CD14-positive monocyte (primary cell): ENCODE data around the gene GULP1. TPM values are rescaled to one million over a fixed set of nuclear protein-coding genes. Genes with fewer than 3 reads are reported as not detected.

ENCODE experiments used
- DNase-seq, 3 donors: peaks; one replicate each; pipeline ENCODE4 v3.0.0-alpha.2; 2011 to 2022
- H2AFZ ChIP-seq: 2 replicates; pipeline ENCODE4 v1.6.0; 2012; ENCODE audit warnings: mild to moderate bottlenecking, low read depth, low read length, inconsistent platforms; ENCODE audit not compliant: insufficient read depth, poor library complexity, severe bottlenecking
- H3K27ac ChIP-seq, 2 donors: 1 replicate in 1 of 2; 2 replicates in 1 of 2; pipeline ENCODE4 v1.5.1; 2012 to 2013; ENCODE audit warnings: low read length in 2 of 2, control low read depth in 1 of 2, inconsistent platforms in 1 of 2, low read depth in 1 of 2, mild to moderate bottlenecking in 1 of 2
- H3K27me3 ChIP-seq, 2 donors: one replicate each; pipeline versions ENCODE4 v1.6.0 to v1.6.1; 2011 to 2013; ENCODE audit warnings: low read length in 2 of 2; ENCODE audit not compliant: control insufficient read depth in 2 of 2, insufficient read depth in 2 of 2
- H3K36me3 ChIP-seq, 2 donors: replicated peaks in 1 of 2; 1 replicate in 1 of 2; 2 replicates in 1 of 2; pipeline versions ENCODE4 v1.5.1 to v1.6.1; 2012 to 2013; ENCODE audit warnings: low read length in 2 of 2, control low read depth in 1 of 2, inconsistent platforms in 1 of 2, mild to moderate bottlenecking in 1 of 2; ENCODE audit not compliant: insufficient read depth in 2 of 2, control insufficient read depth in 1 of 2
- H3K4me1 ChIP-seq, 2 donors: 1 replicate in 1 of 2; 2 replicates in 1 of 2; pipeline versions ENCODE4 v1.5.1 to v1.6.1; 2012 to 2013; ENCODE audit warnings: low read length in 2 of 2, control low read depth in 1 of 2, inconsistent platforms in 1 of 2, mild to moderate bottlenecking in 1 of 2, moderate library complexity in 1 of 2; ENCODE audit not compliant: insufficient read depth in 2 of 2, control insufficient read depth in 1 of 2
- H3K4me2 ChIP-seq: replicated peaks from 2 replicates; pipeline ENCODE3; 2012; ENCODE audit warnings: low read length, moderate library complexity, mild to moderate bottlenecking; ENCODE audit not compliant: poor library complexity, severe bottlenecking; ENCODE audit errors: extremely low read depth
- H3K4me3 ChIP-seq, 3 experiments: fragments of 200-600 bp in 1 of 3; sonication (generic) in 1 of 3; replicated peaks in 1 of 3; 1 replicate in 2 of 3; 2 replicates in 1 of 3; pipeline ENCODE4 v1.5.1; 2011 to 2013; ENCODE audit warnings: low read length in 3 of 3, mild to moderate bottlenecking in 3 of 3, control low read depth in 2 of 3, low read depth in 2 of 3, inconsistent platforms in 1 of 3, moderate library complexity in 1 of 3
- H3K79me2 ChIP-seq: 2 replicates; pipeline ENCODE4 v1.6.0; 2012; ENCODE audit warnings: mild to moderate bottlenecking, control low read depth, inconsistent platforms, low read length, moderate library complexity; ENCODE audit not compliant: insufficient read depth
- H3K9ac ChIP-seq: 2 replicates; pipeline ENCODE4 v1.6.0; 2017; ENCODE audit warnings: low read length, mild to moderate bottlenecking; ENCODE audit not compliant: insufficient read depth, poor library complexity, severe bottlenecking
- H3K9me3 ChIP-seq, 2 donors: replicated peaks in 1 of 2; 1 replicate in 1 of 2; 2 replicates in 1 of 2; pipeline versions ENCODE4 v1.5.1 to v1.6.1; 2012 to 2013; ENCODE audit warnings: low read length in 2 of 2, control low read depth in 1 of 2; ENCODE audit not compliant: control insufficient read depth in 1 of 2, insufficient read depth in 1 of 2
- H4K20me1 ChIP-seq: 2 replicates; pipeline ENCODE4 v1.6.0; 2012; ENCODE audit warnings: mild to moderate bottlenecking, low read length, control low read depth, moderate library complexity; ENCODE audit not compliant: insufficient read depth
- H3K27ac Mint-ChIP-seq, 7 donors: one replicate each; pipeline ENCODE4 v1.8.0; 2020; ENCODE audit warnings: mild to moderate bottlenecking in 7 of 7, mixed read lengths in 7 of 7, moderate library complexity in 6 of 7, inconsistent platforms in 2 of 7
- H3K27me3 Mint-ChIP-seq, 3 donors: one replicate each; pipeline ENCODE4 v1.8.0; 2021 to 2022; ENCODE audit warnings: low read depth in 3 of 3, mild to moderate bottlenecking in 3 of 3, mixed read lengths in 3 of 3, moderate library complexity in 3 of 3, inconsistent platforms in 1 of 3
- H3K36me3 Mint-ChIP-seq, 2 donors: one replicate each; pipeline ENCODE4 v1.8.0; 2020; ENCODE audit warnings: mixed read lengths in 2 of 2, inconsistent platforms in 1 of 2, mild to moderate bottlenecking in 1 of 2
- H3K4me1 Mint-ChIP-seq: one replicate; pipeline ENCODE4 v1.8.0; 2020; ENCODE audit warnings: mild to moderate bottlenecking, mixed read lengths
- H3K4me3 Mint-ChIP-seq, 2 donors: one replicate each; pipeline ENCODE4 v1.8.0; 2020; ENCODE audit warnings: mild to moderate bottlenecking in 2 of 2, mixed read lengths in 2 of 2, moderate library complexity in 1 of 2
- H3K9me3 Mint-ChIP-seq, 7 donors: one replicate each; pipeline ENCODE4 v1.8.0; 2020 to 2022; ENCODE audit warnings: mixed read lengths in 7 of 7, mild to moderate bottlenecking in 6 of 7, moderate library complexity in 6 of 7, inconsistent platforms in 2 of 7
- CTCF ChIP-seq: fragments of 200-600 bp; IDR thresholded peaks from one replicate; pipeline ENCODE4 v1.8.0; 2022; ENCODE audit warnings: antibody characterized with exemption, mild to moderate bottlenecking
- WGBS: methylation state at CpG from one replicate; pipeline ENCODE4 v1.1.5; 2013; ENCODE audit warnings: missing lambda C conversion rate; ENCODE audit not compliant: insufficient coverage; 5-methylcytosine and 5-hydroxymethylcytosine counted together
- intact Hi-C, 2 donors: fragments of 100-400 bp; cut with micrococcal nuclease; formaldehyde crosslinking; loops; one replicate each; pipeline versions ENCODE4 v1.15.0 to v1.15.1; 2023
- polyA plus RNA-seq, 3 donors: library from polyadenylated mRNA; depleted of rRNA in 1 of 3; unstranded in 2 of 3; stranded (reverse) in 1 of 3; fragments of 300-500 nt in 2 of 3; fragments of >200 nt in 1 of 3; fragmentation: Illumina TruSeq in 2 of 3; gene quantifications; 1 replicate in 2 of 3; 2 replicates in 1 of 3; pipeline ENCODE4 v1.2.3, GENCODE V29; 2012 to 2021

GULP1 gene
- polyA plus RNA-seq, 3 donors: not detected

- peaks cover 0 to 5% of the 10 kb centered on the region in 2 donors for H3K9me3 ChIP-seq
- H3K4me1 ChIP-seq: no peaks in the 10 kb centered on the region
- Mint-ChIP-seq H3K9me3 (peaks cover 0 to 5% (median 0%) of the 10 kb centered on the region in 7 donors), H3K27me3 (peaks cover 0 to 2% (median 0%) of the 10 kb centered on the region in 3 donors), H3K4me1 (no peaks in the 10 kb centered on the region), H3K36me3 (no peaks in the 10 kb centered on the region), H3K27ac (no peak overlapping the region), H3K4me3 (no peak overlapping the region)
- intact Hi-C loops: no loop called here
- no peak overlapping the region for H3K4me2 ChIP-seq
- H3K4me3 ChIP-seq: no peak overlapping the region
- no peak overlapping the region for H3K27ac ChIP-seq
- no peaks in the 10 kb centered on the region for H4K20me1 ChIP-seq
- no peaks in the 10 kb centered on the region for H3K36me3 ChIP-seq
- no peak overlapping the region for H3K9ac ChIP-seq
- no peak for DNase-seq
- WGBS: 90% methylated on average over 1 of the region's 2 CpGs
- H3K27me3 ChIP-seq: no peaks in the 10 kb centered on the region
- TF ChIP-seq CTCF: no peak
- H3K79me2 ChIP-seq: no peaks in the 10 kb centered on the region
- H2AFZ ChIP-seq: no peak overlapping the region
These were observed 290.5 kb downstream of the GULP1 start for GRCh38 chr2:188582211-188582610.

- H3K36me3 Mint-ChIP-seq: no peaks in the 10 kb centered on the region
- H3K4me2 ChIP-seq: no peak overlapping the region
- intact Hi-C loops: no loop called here
- H3K79me2 ChIP-seq: no peaks in the 10 kb centered on the region
- no peak overlapping the region for H3K9ac ChIP-seq
- H3K4me1 ChIP-seq: no peaks in the 10 kb centered on the region
- H3K27ac Mint-ChIP-seq: no peak overlapping the region
- H3K4me1 Mint-ChIP-seq: no peaks in the 10 kb centered on the region
- no peaks in the 10 kb centered on the region for H3K27me3 ChIP-seq
- H3K4me3 Mint-ChIP-seq: no peak overlapping the region
- no peaks in the 10 kb centered on the region for H4K20me1 ChIP-seq
- no peaks in the 10 kb centered on the region for H3K36me3 ChIP-seq
- TF ChIP-seq CTCF: no peak
- H2AFZ ChIP-seq: no peak overlapping the region
- no peaks in the 10 kb centered on the region for H3K9me3 ChIP-seq
- no peak for DNase-seq
- no peak overlapping the region for H3K27ac ChIP-seq
- H3K27me3 Mint-ChIP-seq: no peaks in the 10 kb centered on the region
- H3K9me3 Mint-ChIP-seq: peaks cover 0 to 3% (median 0%) of the 10 kb centered on the region in 7 donors
- H3K4me3 ChIP-seq: no peak overlapping the region
These were observed 296.6 kb downstream of the GULP1 start for GRCh38 chr2:188588235-188588634.
